GM19463 (cell line): ENCODE results near the gene PDLIM4.
A peak's percentile ranks its signal among the peaks of the same experiment; 100 is the strongest.

Experiments
- ATAC-seq: cut with Tn5 transposase; IDR thresholded peaks from one replicate; pipeline ENCODE4 v1.9.1; 2021; ENCODE audit warnings: mild to moderate bottlenecking, moderate library complexity; ENCODE audit not compliant: unreplicated experiment

PDLIM4 gene

DNA sequence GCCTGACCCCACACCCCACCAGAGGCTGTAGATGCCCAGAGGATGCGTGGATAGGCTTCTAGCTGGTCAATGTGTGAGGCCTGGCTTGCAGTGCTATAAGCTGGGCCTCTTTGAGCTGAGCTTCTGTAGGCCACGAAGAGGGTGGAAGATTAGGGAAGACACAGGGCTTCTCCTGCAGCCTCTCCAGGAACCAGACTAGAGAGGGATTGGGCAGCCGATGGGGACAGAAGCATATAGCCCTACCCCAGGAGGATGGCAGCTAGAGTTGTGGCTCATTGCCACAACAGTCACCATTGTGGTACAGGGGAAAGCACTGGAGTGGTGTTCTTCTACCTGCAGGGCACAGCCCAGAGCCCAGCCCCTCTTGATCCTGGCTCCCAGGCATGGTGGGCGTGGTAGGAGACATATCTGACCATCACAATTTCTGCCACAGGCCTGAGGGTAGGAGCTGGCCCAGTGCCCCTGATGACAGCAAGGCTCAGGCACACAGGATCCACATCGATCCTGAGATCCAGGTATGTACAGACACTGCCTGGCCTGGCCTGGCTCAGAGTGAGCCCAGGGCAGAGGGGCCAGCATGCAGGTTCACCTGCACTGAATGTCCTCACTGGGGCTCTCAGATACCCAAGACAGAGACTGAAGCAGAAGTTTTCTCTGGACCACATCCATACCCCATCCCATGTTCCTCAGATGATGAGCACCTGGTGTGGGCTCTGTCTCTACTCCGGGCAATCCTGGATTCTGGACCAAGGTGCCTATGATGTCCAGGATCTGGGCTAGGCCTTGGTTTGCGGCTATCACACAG lies 8.7 kb downstream of the PDLIM4 start:
- no peak for ATAC-seq

GRCh38 chr5:132266836-132267160 lies 9.3 kb downstream of the PDLIM4 start:
- ATAC-seq: no peak

DNA sequence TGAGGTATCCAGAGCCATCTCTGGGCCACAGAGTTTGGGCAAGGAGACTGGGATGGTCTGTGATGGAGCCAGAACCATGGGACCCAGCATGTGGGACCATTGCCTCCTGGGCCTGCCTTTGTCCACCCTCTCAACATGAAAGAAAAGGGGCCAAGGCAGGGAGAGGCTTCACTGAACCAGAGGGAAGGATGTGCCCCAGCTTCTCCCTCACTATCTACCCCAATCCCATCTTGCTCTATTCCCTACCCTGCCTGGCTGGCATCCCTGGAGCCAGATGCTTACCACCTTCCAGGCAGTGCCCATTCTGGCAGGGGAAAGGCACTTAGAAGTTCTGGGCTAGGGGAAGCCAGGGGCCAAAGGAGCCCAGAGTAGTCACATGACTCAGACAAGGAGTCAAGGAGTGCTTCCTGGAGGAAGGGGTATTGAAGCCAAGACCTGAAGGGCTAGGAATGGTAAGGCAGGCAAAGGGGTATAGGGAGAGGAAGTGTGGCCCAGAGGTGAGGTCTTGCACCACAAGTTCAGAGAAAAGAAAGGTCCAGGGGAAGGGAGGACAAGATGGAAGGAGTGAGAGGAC lies 9.8 kb downstream of the PDLIM4 start:
- no peak for ATAC-seq

- ATAC-seq: peak; percentile 40
Observed at GRCh38 chr5:132267931-132268768, 10.7 kb downstream of the PDLIM4 start.

- ATAC-seq: peak; percentile 71
Observed at GRCh38 chr5:132268769-132269551, 11.5 kb downstream of the PDLIM4 start.

- no peak for ATAC-seq
Observed at GRCh38 chr5:132269635-132270334, 12.3 kb downstream of the PDLIM4 start.

- ATAC-seq: no peak
Observed at GRCh38 chr5:132270335-132270665, 12.8 kb downstream of the PDLIM4 start.

- no peak for ATAC-seq
Observed at GRCh38 chr5:132270706-132271105, 13.2 kb downstream of the PDLIM4 start.

- no peak for ATAC-seq
Observed at GRCh38 chr5:132271251-132272246, 14.1 kb downstream of the PDLIM4 start.

- no peak for ATAC-seq
Observed at GRCh38 chr5:132272311-132273210, 15.1 kb downstream of the PDLIM4 start.

DNA sequence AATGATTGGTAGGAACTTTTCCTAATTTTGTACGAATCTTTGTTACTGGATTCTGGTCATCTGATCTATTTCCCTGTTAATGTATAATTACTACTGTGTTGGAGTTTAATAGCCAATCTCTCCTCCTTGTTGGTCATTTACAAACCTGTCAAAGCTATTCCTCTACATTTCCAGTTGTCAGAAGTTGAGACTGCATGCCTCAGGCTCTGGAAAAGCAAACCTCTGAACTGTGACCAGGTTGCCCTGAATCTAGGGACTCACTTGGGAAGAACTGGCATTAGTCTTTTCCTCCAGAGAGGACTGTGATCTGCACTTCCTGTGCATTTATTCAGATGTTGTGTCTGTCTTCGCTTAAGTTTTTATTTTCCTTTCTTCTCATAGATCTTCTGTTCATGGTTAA lies 16.1 kb downstream of the PDLIM4 start:
- no peak for ATAC-seq

DNA sequence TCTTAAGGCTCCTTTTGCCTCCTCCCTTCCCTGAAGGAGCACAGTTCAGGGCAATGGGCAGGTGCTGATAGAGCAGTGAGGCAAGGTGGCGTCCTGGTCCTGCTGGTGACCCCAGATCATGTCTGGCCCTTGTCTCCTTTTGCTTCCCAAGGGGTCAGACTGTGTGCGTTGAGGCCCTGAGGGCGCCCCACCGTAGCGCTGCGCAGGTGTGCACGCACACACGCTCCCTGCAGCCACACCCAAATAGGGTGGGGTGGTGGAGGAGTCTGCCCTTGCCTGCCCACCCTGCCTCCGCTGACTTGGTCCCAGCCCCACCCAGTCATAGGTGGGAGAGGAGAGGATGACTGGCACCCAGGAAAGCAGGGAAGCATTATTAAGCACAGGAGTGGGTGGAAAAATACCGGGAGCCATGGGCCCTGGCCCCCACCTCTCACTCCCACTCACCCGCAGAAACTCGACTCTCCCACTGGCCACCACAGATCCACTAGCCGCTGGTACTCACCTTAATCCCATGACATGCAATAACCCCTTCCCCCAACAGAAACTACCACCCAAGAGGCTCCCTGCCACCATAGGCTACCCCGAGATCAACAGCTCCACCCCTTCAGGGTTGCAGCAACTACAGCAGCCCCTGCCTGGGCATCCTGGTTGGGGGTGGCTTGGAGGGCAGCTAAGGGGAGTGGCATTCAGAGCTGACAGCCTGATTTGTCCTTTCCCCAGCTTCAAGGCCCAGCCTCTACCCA lies 16.7 kb downstream of the PDLIM4 start:
- ATAC-seq: no peak

DNA sequence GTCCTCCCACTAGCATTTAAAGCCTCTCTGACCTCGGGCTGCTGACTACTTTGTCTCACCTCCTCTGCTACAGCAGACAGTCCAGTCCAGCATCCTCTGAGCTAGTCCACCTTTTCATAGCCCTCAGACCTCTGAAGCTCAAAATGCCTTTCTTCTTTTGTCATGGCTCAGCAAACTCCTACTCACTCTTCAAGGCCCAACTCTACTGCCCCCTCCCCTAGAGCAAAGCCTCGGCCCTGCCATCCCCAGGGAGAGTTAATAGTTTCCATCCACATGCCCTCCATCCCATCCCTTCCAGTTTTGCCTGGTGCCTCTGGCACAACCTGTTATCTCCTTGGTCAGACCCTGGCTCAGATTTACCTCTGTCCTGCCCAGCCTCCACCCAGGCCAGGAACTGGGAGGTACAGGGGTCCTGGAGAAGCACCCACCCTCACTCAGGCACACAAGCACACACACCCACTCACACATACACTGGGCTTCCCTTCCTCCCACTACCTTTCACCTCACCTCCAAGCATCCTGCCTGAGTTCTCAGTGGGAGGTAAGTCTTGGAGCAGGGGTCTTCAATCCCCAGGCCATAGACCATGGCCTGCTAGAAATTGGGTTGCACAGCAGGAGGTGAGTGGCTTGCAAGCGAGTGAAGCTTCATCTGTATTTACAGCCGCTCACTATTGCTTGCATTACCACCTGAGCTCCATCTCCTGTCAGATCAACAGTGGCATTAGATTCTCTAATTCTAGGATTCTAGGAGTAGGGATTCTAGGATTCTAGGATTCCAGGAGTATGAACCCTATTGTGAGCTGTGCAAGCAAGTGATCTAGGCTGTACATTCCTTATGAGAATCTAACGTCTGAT lies 18.1 kb downstream of the PDLIM4 start:
- no peak for ATAC-seq

DNA sequence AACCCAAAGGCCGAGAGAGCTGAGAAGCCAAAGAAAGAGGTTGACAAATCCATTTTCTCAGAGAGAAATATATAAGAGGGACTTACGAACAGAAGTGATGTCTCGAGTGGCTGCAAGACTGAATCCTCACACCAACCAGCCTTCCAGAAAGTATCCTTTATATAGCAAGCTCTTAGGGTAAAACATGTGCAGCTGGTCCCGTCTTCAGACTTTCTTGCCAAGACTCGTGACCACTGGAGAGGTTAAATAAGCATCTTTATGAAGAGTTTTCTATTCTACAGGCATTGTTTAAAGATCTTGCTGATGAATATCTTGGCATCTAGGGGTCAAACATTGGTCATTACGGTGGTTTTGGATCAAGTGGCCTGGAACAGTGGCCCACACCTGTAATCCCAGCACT lies 19.8 kb downstream of the PDLIM4 start:
- no peak for ATAC-seq

- no peak for ATAC-seq
Observed at GRCh38 chr5:132277971-132278853, 20.7 kb downstream of the PDLIM4 start.

DNA sequence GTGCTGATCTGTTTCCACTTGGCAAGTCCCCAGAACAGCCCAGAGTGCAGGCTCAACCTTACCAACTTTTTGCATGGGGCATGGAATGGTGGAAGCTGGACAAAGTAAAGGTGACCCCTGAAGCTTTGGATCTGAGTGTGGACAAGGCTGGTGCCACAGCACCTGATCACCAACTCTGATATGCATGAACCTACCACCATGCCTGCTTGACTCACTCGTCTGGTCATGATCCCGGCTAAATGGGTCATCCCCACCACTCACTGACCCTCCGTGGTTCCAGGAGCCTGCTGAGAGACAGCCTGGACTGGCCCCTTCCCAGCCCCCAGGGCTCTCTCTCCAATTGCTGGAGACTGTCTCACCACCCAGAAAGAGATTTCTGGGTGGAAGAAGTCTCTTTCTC lies 22.3 kb downstream of the PDLIM4 start:
- ATAC-seq: no peak
